K562 (cell line): ENCODE data around the gene EXT2. TPM values are rescaled to one million over a fixed set of nuclear protein-coding genes. Genes with fewer than 3 reads are reported as not detected.

Experiments used
- ASH1L ChIP-seq: fragments of 450-650 bp; IDR thresholded peaks from 2 replicates; pipeline ENCODE4 v1.6.1; 2018; ENCODE audit warnings: borderline replicate concordance, mild to moderate bottlenecking, low read depth; ENCODE audit not compliant: partially characterized antibody
- C11orf30 ChIP-seq: fragments of 450-650 bp; IDR thresholded peaks from 2 replicates; pipeline ENCODE4 v1.6.1; 2016; ENCODE audit warnings: low read depth, mild to moderate bottlenecking
- CBX2 ChIP-seq: fragments of 200-600 bp; sonication (generic); IDR thresholded peaks from one replicate; pipeline ENCODE4 v1.6.1; 2012; ENCODE audit warnings: mild to moderate bottlenecking, low read length, inconsistent platforms; ENCODE audit not compliant: insufficient read depth, poor library complexity, severe bottlenecking
- CREB5 ChIP-seq: fragments of 250-450 bp; sonication (Bioruptor Pico); IDR thresholded peaks from 2 replicates; pipeline ENCODE4 v1.5.0; 2020; ENCODE audit warnings: mild to moderate bottlenecking
- ELF1 ChIP-seq: fragments of 200-800 bp; sonication (Bioruptor generic); IDR thresholded peaks from 2 replicates; pipeline ENCODE4 v1.6.1; 2016; ENCODE audit warnings: missing genetic modification characterization, missing compliant biosample characterization
- EP300 ChIP-seq: IDR thresholded peaks from 2 replicates; pipeline ENCODE4 v1.6.1; 2012; ENCODE audit warnings: low read length, improper control_type of control experiment
- GABPA ChIP-seq: fragments of 200-800 bp; sonication (Bioruptor generic); conservative IDR thresholded peaks from 2 replicates; pipeline ENCODE4 v1.6.1; 2016; ENCODE audit warnings: low read depth, missing genetic modification characterization, missing compliant biosample characterization
- JUN ChIP-seq, 2 experiments: sonication (generic) in 1 of 2; formaldehyde crosslinking in 1 of 2; IDR thresholded peaks; 2 replicates each; pipeline versions ENCODE4 v1.6.1 to v1.8.0; 2012 to 2022; ENCODE audit warnings: borderline replicate concordance in 2 of 2, mild to moderate bottlenecking in 2 of 2, improper control_type of control experiment in 1 of 2, low read depth in 1 of 2, low read length in 1 of 2, missing genetic modification reagents in 1 of 2
- KAT7 ChIP-seq: sonication (generic); formaldehyde crosslinking; IDR thresholded peaks from 2 replicates; pipeline ENCODE4 v1.8.0; 2022; ENCODE audit warnings: missing genetic modification reagents, mild to moderate bottlenecking, borderline replicate concordance
- KLF6 ChIP-seq: fragments of 250-450 bp; sonication (Bioruptor Pico); IDR thresholded peaks from 2 replicates; pipeline ENCODE4 v1.4.0; 2020; ENCODE audit warnings: mild to moderate bottlenecking, moderate library complexity, borderline replicate concordance
- NCOA6 ChIP-seq: fragments of 450-650 bp; IDR thresholded peaks from 2 replicates; pipeline ENCODE4 v1.6.1; 2017; ENCODE audit warnings: mild to moderate bottlenecking
- NR3C1 ChIP-seq: sonication (generic); formaldehyde crosslinking; IDR thresholded peaks from 2 replicates; pipeline ENCODE4 v1.8.1; 2022; ENCODE audit warnings: missing genetic modification reagents
- PHF20 ChIP-seq: fragments of 450-650 bp; IDR thresholded peaks from 2 replicates; pipeline ENCODE4 v1.6.1; 2018; ENCODE audit not compliant: partially characterized antibody
- PTBP1 ChIP-seq: fragments of 200-400 bp; formaldehyde crosslinking; IDR thresholded peaks from 2 replicates; pipeline ENCODE4 v1.6.1; 2017; ENCODE audit warnings: low read depth, low read length
- RBM15 ChIP-seq: fragments of 200-400 bp; formaldehyde crosslinking; IDR thresholded peaks from 2 replicates; pipeline ENCODE4 v1.6.1; 2018; ENCODE audit warnings: mild to moderate bottlenecking, low read length, moderate library complexity; ENCODE audit not compliant: insufficient read depth
- SAFB2 ChIP-seq: fragments of 200-400 bp; formaldehyde crosslinking; IDR thresholded peaks from 2 replicates; pipeline ENCODE4 v1.6.1; 2018; ENCODE audit warnings: borderline replicate concordance, low read length, low read depth, moderate library complexity; ENCODE audit not compliant: severe bottlenecking
- SP1 ChIP-seq: sonication (generic); formaldehyde crosslinking; IDR thresholded peaks from 2 replicates; pipeline ENCODE4 v1.8.1; 2022; ENCODE audit warnings: mild to moderate bottlenecking, missing genetic modification reagents
- SRSF1 ChIP-seq: fragments of 200-400 bp; formaldehyde crosslinking; IDR thresholded peaks from 2 replicates; pipeline ENCODE4 v1.6.1; 2017; ENCODE audit warnings: mild to moderate bottlenecking, low read depth, low read length, moderate library complexity
- SRSF7 ChIP-seq: fragments of 200-400 bp; formaldehyde crosslinking; optimal IDR thresholded peaks from 2 replicates; pipeline ENCODE3; 2017; ENCODE audit warnings: mild to moderate bottlenecking, low read depth, low read length
- THRAP3 ChIP-seq: fragments of 450-650 bp; IDR thresholded peaks from 2 replicates; pipeline ENCODE4 v1.6.1; 2016; ENCODE audit warnings: mild to moderate bottlenecking, inconsistent platforms, borderline replicate concordance
- TOE1 ChIP-seq, 2 experiments: fragments of 450-650 bp in 1 of 2; sonication (generic) in 1 of 2; formaldehyde crosslinking in 1 of 2; IDR thresholded peaks; 2 replicates each; pipeline versions ENCODE4 v1.7.1 to v1.8.0; 2016 to 2022; ENCODE audit warnings: borderline replicate concordance in 2 of 2, mild to moderate bottlenecking in 2 of 2, antibody characterized with exemption in 1 of 2, inconsistent platforms in 1 of 2, low read depth in 1 of 2, missing genetic modification reagents in 1 of 2, moderate library complexity in 1 of 2
- ZEB2 ChIP-seq: fragments of 450-650 bp; IDR thresholded peaks from 2 replicates; pipeline ENCODE4 v1.6.1; 2016
- ZNF507 ChIP-seq: conservative IDR thresholded peaks from 2 replicates; pipeline ENCODE4 v1.6.1; 2017; ENCODE audit warnings: missing genetic modification characterization, missing compliant biosample characterization
- ZNF512 ChIP-seq: IDR thresholded peaks from 2 replicates; pipeline ENCODE4 v1.6.1; 2016; ENCODE audit warnings: missing genetic modification characterization, missing compliant biosample characterization
- ZNF583 ChIP-seq: fragments of 250-450 bp; sonication (Bioruptor Pico); IDR thresholded peaks from 2 replicates; pipeline ENCODE4 v1.4.0; 2020
- ZNF780A ChIP-seq: fragments of 250-450 bp; sonication (Bioruptor Pico); IDR thresholded peaks from 2 replicates; pipeline ENCODE4 v1.5.0; 2021; ENCODE audit warnings: mild to moderate bottlenecking
- polyA plus RNA-seq, 8 experiments: library from polyadenylated mRNA; depleted of rRNA in 4 of 8; stranded (reverse) in 5 of 8; unstranded in 3 of 8; fragments of >200 nt; fragmentation: Nextera tagmentation in 2 of 8; fragmentation: Illumina TruSeq in 1 of 8; extraction: Ambion mirVana in 2 of 8; extraction: Trizol in 1 of 8; gene quantifications; 2 replicates each; pipeline versions ENCODE4 v1.2.1 to v1.2.3, GENCODE V29; 2011 to 2014; ENCODE audit warnings: inconsistent platforms in 1 of 8, missing spikeins in 1 of 8
- total RNA-seq, 7 experiments: library from RNA; depleted of rRNA in 6 of 7; stranded (reverse); fragments of >200 nt in 6 of 7; fragmentation: Illumina TruSeq in 2 of 7; extraction: Trizol in 2 of 7; gene quantifications; 2 replicates each; pipeline versions ENCODE4 v1.2.1 to v1.2.3, GENCODE V29; 2011 to 2021; ENCODE audit warnings: low replicate concordance in 1 of 7

EXT2 gene
- total and polyA plus RNA-seq, 9 of the 15 experiments (the other 6 are each of a cell fraction or from before 2014, with no cell fraction given): 7.5 to 52.1 (median 38.1) TPM

- TF ChIP-seq EP300: peak; percentile 90
- no peak for TF ChIP-seq C11orf30
- TF ChIP-seq TOE1 (IDR thresholded peaks at IDR 0.05; ENCODE audit: borderline replicate concordance): peak; percentile 76; the same call in 1 of the 2 replicates
- no peak for TF ChIP-seq TOE1 (CRISPR knock-in tag; IDR thresholded peaks at IDR 0.05; ENCODE audit: borderline replicate concordance, low read depth)
- no peak for TF ChIP-seq ZNF780A (CRISPR knock-in tag)
- 0 out of 2 replicates have a peak, but pooled peaks have one; percentile 45 for TF ChIP-seq SP1 (CRISPR knock-in tag)
- no peak for TF ChIP-seq KAT7
- peak; percentile 77 for TF ChIP-seq ZEB2
- TF ChIP-seq SRSF7: no peak
- no peak for TF ChIP-seq ZNF583 (CRISPR knock-in tag)
- TF ChIP-seq GABPA (tag): no peak
- TF ChIP-seq RBM15: no peak
- TF ChIP-seq THRAP3: no peak
- TF ChIP-seq ZNF507 (tag): no peak
- no peak; the same call in 1 of the 2 replicates for TF ChIP-seq NCOA6
- no peak for TF ChIP-seq CREB5 (CRISPR knock-in tag)
- TF ChIP-seq ELF1 (tag): no peak
- no peak for TF ChIP-seq NR3C1 (CRISPR knock-in tag)
- TF ChIP-seq PHF20: no peak
- no peak for TF ChIP-seq SRSF1
- peak; percentile 38; the same call in 1 of the 2 replicates for TF ChIP-seq JUN (IDR thresholded peaks at IDR 0.05; ENCODE audit: borderline replicate concordance, low read depth, low read length)
- no peak for TF ChIP-seq JUN (CRISPR knock-in tag; IDR thresholded peaks at IDR 0.05; ENCODE audit: borderline replicate concordance)
- no peak for TF ChIP-seq CBX2
- TF ChIP-seq ZNF512 (tag): no peak
- no peak for TF ChIP-seq KLF6
- TF ChIP-seq ASH1L: no peak
- TF ChIP-seq PTBP1: no peak
- no peak for TF ChIP-seq SAFB2
Observed at GRCh38 chr11:44269369-44270351, 174.2 kb downstream of the EXT2 start (continued).
